ENCODE measurements around the gene IL34.

The IL34 gene

DNA sequence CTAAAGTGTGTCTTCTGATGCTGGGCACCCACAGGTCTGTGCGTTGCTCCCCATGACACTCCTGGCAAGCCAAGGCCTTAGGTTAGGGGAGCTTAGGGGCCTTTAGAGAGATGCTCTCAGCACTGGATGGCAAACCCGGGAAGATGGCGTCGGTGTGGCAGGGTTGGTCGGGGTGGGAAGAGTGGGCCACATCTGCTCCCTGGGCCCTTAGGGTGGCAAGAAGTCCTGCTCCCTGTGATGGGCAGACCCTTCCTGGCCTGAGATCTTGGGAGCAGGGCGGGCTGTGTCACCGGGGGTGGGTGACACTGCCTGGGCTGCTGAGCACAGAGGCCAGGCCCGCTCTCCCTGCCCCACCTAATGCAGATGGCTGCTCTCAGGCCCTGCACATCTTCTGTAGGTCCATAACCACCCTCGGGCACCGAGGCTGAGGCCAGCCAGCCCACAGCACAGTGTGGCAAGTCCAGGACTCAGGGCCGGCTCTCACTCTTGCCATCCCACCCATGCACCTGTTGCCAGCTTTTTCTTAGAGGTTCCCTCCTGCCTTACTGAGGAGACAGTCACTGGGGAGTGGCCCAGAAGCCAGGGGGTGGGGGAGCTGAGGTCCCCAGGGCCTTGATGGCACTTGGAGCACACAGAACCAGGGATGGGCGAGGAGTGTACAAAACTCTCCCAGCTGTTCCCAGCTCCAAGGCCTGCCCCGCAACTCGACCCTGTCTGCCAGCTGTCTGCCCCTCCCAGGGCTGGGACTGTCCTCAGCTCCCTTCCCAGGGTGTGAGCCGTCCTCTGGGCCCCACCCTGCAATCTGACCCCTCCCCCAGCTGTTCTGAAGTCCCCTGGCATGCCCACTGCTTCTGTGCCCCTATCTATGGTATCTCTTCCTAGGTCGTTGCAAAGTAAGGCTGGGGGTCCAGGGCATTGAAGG, 43.9 kb downstream of the IL34 start:
- no peak for DNase-seq

DNA sequence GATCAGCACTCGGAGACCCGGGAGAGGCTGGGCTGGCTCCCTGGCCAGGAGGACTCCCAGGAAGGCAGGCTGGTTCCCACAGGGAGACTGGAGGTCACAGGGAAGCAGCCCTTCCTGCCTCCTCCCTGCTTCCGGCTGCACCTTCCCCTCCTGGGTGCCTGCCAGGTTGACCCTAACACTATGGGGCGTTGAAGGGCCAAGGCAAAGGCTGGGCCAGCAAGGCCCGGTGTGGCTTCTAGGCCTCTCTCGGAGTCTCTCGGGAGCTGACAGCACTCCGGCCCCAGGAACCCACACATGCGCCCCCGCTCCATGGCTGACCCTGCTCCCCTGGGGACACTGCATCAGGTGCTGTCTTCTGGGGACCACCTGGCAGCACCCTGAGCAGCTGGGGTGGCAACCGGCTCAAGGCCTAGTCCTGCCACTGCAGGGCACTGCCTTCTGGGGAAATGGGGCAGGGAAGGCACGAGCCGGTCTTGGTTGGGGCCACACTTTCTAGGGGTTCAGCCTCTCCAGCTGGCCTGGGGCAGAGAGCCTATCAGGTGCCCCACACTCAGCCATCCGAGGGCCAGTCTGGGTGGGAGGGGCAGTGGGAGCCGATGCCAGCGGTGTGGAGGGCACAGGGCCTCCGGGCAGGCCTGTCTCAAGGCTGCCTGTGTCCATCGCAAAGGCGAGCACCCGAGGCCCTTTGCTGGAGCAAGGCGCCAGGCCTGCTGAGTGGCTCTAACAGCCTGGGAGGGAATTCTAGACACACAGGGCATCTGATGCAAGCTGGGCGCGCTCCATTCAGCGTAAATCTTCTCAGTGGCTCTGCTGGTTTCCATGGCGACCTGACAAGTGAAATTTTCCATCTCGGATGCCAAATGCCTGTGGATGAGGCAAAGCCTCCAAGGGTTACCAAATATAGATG, 45.1 kb downstream of the IL34 start:
- DNase-seq: no peak

DNA sequence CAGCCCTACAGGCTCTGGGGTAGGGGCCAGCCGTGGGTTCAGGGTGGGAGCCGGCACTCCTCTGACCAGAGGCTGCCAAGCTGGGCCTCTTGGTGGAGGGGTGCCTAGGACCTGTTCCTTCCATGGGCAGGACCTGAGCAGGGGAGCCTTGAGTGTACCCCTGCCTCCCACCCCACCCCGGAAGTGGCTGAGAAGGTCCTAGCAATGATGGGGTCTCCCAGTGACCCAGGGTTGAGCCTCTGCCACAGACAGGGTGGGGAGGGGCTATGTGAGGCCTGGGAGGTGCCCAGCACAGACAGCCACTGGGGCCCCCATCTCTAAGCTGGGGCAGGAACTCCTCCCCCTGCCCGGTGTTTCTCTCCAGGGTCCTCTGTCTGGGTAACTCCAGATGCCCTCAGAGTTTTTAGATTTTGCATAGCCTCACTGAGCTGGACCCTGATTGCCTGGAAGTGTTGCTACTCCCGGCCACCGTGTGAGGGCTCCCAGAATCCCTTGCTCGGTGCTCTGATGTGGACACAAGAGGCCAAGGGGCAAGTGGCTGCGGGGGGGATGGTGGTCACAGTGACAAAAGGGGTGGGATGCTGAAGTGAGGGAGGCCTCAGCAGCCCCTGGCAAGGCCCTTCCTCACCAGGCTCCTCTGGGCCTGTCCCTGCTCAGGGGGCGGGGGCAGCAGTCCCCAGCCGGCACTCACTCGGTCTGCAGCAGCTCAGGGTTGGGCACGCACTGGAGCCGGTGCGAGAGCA, 45.9 kb downstream of the IL34 start:
- DNase-seq: no peak

DNA sequence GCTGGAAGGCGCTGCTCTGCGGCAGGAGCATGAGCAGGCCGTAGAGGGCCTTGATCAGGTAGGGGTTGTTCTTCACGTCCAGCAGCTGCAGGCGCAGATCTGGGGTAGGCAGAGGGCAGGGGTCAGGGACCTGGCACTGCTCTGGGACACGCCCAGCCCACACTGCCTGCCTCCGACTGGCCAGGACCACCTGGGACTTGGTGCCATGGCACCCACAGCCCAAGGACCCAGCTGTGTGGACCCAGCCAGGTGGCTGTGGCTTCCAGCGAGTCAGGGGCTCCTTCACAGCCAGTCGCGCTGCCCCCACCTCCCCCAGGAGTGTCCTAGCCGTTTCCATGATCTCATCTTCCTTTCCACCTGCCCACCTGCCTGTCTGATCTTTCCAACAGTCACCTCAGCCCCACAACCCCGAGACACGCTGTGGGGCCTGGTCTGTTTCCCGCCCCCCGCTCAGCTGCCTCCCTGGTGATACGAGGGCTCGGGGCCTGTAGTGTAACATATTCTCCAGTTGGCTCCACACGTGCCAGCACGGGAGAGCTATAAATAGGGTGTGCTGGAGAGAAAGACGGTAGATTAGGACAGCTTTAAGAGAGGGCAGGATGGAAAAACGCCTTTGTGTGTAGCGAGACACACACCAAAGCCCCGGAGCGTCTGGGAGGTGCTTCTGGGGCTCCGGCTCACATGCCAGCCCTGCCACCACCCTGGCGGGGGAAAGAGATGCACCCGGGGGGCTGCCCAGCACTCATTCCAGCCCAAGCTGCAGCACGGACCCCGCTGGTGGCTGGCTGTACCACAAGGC, 46.7 kb downstream of the IL34 start:
- no peak for DNase-seq

DNA sequence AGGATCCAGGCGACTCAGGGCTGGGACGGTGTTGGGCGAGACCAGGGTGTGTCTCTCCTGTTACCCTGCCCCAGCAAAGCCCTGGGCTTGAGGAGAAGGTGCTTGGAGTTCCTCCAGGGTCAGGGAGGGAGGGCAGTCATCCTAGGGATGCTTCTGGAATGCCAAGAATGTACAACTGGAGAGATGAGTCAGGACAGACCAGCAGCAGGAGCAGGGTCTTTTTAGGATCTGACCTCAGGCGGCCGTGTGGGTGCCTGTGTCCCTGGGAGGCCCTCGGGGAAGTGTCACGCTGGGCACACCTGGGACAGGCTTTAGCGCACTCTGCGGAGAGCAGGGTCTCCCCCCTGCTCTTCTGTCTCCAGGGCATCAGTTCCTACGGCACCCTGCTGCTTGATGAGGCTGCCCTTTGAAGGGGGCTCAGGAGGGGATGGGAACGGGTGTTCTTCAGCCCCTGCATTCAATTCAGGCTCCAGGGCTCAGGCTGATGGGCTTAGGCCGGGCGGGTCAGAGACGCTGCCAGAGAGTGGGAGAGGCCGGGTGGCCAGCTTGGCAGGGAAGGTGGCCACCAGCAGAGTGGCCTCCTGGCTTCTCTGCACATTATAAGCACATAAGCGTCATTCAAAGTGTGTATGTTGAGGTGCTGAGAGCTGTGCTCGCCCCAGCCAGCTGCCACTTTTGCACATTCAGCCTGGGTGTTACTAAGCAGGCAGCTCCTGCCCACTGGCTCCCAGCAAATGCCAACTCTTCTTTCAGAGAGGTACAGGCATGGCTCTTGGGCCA, 47.9 kb downstream of the IL34 start:
- no peak for DNase-seq

DNA sequence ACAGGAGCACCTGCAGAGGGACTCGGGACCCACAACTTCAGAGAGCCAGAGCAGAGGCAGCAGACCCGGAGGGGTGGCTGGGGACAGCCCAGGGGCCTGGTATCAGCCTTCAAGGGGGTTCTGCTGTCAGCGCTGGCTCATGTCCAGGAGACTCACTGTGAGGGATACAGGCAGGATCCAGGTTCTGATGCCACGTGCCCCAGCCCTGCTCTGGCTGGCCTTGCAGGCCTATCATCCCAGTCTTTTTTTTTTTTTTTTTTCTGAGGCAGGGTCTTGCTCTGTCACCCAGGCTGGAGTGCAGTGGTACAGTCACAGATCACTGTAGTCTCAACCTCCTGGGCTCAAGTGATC, 48.5 kb downstream of the IL34 start:
- no peak for DNase-seq

DNA sequence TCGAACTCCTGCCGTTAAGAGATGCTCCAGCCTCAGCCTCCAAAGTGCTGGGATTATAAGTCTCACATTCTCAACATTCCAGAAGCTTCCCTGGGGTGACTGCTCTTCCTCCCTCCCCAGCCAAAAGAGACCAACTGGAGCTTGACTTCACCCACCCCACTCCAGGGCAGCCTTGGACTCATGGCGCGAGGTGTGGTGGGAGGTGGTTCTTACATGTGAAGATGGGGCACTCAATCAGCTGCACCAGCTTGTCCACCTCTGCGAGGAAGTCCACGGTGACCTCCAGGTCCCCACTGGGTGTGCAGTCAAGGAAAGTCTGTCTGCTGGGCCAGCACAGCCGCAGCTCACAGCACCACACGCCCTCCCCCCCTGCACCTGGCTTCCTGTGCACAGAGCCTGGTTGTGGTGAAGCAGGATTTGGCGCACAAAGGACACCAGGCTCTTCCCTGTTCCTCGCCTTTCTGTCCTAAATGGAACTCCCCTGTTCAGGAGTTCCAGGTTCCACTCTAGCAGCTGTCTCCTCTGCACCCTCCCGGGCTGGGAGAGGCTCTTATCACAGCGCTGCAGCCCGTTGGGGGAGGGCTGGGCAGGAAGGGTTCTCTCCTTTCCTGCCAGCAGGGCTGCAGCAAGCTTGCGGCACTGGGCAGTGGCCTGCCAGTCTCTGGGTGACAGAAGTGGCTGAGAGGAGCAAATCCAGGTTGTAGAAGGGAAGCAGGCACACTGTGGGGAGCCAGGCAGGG, 49.1 kb downstream of the IL34 start:
- no peak for DNase-seq

DNA sequence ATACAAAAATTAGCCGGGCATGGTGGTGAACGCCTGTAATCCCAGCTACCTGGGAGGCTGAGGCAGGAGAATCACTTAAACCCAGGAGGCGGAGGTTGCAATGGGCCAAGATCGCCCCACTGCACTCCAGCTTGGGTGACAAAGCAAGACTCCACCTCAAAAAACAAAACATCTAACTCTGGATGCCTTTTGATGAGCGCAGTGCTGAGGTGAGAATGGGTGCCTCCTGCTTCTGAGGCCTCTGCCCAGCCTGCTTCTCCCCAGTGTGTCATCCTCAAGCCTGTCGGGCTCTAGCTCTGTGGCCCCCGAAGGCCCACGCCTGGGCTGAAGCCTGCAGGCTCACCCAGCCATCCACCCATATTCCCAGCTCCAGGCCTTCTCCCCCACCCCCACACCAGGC, 50.0 kb downstream of the IL34 start:
- no peak for DNase-seq

DNA sequence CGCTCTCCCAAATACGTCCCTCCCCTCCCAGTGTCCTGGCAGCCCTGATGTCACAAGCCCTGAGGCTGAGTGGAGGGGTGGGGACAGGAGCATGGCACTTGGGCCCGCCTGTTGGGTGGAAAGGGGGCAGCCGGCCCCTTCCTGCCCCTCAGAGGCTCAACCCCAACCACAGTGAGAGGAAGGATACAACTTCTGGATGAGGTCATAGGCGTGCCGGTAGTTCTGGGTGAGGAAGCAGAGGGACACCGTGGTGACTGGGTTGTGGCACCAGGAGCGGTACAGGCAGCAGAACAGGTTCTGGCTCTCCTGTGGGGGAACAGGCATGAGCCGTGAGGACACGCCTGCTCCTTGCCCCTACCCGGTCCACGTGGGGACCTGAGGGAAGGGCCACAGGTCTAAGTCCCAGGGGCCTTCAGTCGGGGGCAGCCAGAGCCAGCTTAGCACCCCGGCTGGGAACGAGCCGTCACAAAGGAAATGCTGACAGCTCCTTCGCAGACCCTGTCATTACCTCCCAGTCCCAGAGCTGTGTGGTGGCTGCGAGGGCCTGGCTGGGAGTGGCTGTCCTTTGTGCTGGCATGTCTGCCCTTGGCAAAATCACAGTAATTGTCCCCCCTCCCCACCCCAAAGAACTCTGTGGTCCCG, 50.7 kb downstream of the IL34 start:
- no peak for DNase-seq

DNA sequence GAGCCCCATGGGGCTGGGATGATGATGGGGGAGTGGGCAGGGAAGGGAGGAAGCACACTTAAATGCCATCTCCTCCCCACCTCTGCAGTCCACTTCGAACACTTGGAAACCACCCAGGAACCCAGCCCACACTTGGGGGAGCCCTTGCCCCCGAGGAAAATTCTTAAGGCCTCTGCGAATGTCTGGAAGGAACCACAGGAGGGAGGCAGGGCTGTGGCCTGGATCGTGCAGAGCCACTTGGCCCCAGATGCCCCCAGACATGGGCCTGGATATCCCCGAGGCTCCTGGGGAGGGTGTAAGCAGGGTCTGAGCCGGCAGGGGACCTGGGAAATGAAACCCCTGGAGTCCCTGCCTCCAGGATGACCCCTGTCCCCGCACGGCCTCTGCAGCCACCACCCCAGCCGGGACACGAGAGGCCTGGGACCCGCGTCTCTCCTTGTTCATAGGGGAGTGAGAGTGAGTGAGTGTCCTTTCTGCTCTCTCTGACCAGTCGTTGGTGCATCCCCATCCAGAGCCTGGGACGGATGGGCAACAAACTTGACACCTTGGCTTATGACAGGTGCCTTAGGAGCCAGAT, 51.3 kb downstream of the IL34 start:
- DNase-seq: no peak

DNA sequence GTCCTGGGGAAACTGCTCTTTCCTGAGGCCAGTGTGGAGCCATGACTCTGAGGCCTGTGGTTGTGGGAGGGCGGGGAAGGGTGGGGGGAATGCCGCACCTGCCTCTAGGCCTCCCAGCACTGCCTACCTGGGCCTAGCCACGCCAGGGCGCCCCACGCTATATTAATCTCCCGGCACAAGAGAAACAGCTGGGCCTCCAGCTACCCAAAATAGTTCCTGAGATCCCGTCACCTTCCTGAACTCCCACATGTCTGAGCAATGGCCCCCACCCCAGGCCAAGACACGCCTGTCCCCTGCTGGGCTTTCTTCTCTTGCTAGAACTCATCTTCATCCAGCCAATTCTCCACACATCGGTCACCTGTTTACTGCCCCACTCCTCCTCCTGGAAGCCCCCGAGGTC, 52.5 kb downstream of the IL34 start:
- DNase-seq: no peak

DNA sequence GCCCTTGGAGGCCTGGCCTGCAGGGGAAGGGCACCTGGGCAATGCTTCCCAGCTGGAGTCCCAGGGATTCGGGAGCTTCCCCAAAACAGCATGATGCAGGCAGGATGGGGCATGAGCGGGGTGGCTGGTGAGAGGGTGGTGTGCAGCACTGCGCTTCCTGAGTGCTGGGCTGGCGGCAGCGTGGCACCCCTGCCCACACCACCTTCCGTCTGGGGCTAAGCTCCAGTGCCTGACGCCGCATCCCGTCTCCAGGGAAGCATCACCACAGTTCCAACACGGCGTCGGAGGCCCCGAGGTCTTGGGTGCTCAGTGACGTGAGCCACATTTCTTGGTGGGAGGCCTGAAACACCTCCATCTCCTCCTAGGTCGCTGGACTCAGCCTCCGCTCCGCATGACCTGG, 53.3 kb downstream of the IL34 start:
- no peak for DNase-seq

DNA sequence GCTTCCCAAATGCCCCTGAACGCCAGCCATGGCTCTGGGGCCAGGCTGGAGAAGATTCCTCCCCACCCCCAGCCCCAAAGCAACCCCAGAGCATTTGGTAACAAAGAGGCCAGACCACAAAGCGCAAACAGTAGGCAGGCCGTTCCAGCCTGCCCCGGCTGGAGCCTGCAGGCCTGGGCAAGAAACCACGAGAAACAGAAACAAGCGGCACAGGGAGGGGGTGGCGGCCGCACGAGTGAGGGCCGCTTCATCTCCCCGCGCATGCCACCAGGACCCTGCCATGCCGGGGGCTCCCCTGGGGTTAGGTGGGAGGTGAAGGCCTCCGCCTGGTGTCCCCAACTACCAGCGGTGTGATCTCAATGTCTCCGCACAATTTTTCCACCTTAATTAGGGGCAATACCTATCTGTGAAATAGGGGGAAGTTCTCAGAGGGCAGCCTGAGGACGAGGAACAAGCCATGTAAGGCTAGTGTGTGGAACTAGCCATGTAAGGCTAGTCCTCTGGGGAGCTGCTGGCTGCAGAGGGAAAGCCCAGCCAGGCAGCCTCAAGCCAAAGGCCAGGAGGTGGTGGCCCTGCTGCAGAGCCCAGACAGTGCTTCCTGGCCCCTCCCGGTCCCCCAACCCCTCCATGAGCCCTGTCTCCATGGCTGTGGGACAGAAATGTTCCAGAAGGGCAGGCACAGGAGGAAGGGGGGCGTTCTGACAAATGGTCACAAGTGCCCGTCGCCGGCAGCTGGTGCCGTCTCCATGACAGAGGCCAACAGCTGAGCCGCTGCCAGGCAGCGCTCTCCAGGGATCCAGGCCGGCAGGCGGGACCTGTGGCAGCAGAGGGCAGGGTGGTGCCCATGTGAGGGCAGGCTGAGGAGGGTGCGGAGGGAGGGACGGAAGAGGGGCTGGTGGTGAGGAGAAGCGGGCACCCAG, 54.0 kb downstream of the IL34 start:
- DNase-seq: no peak

DNA sequence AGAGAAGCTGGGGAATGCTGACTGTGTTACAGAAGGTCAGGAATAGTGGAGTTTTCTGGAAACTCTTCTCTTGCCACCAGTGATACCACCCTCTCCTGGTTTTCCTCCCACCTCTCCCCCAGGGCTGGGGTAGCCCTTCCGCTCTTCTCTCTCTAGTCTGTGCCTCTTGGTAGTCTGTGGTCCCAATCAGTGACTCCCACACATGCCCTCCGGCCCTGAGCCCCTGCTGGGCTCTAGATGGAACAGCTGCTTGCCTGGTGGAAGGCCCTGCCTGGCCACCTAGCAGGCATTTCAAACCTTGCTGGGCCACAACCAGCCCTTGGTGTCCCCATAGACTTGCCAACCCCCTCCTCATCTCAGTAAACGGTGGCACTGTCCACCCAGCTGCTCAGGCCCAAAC, 54.7 kb downstream of the IL34 start:
- DNase-seq: no peak

DNA sequence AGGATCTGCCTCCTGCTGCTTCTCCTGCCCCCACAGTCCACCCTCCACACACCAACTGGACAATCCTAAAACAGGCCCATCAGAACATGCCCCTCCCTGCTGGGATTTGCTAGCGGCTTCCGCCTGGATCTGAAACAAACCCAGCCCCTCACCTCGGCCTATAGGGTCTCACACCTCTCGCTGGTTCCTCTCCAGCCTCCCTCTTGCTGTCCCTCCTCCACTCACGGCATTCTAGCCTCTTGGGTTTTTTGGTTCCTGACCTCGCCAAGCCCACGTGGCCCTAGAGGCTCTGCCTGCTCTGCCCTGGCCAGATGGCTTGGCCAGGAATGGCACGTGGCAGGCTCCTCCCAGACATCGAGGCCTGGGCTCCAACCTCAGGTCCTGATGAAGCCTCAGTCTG, 55.2 kb downstream of the IL34 start:
- DNase-seq: no peak

DNA sequence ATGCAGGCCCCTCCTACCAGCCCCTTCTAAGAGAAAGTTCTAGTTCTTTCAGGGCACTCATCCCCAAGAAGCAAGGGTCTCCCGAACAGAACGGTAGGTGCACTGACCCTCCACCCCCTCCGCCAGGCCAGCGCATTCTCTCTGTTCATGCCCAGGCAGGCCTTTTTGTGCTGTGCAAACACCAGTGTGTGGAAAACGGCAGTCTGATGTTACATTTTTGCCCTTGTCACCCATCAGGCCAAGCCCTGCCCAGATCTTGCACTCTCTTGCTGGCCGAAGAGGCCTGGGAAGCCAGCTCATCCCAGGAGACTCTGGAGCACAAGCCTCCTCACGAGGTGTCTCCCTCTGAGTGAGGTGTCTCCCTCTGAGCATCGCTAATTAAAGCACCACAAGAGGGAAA, 55.6 kb downstream of the IL34 start:
- DNase-seq: no peak

DNA sequence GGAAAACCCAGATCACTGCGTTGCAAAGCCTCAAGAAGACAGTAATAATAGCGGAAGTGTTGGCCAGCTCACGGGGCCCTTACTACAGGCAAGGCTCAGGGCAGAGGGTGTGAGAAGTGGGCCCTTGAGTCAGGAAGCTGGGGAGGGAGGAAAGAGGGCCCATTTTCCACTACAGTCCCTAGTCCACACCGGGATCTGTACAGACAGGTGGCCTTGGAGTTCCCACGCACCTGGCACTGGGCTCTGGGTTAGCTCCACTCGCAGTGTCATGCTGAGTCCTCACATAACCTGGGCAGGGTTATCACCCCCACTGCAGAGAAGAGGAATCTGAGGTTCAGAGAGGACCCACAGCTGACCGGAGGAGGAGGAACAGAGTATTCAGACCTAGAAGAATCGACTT, 56.3 kb downstream of the IL34 start:
- no peak for DNase-seq

DNA sequence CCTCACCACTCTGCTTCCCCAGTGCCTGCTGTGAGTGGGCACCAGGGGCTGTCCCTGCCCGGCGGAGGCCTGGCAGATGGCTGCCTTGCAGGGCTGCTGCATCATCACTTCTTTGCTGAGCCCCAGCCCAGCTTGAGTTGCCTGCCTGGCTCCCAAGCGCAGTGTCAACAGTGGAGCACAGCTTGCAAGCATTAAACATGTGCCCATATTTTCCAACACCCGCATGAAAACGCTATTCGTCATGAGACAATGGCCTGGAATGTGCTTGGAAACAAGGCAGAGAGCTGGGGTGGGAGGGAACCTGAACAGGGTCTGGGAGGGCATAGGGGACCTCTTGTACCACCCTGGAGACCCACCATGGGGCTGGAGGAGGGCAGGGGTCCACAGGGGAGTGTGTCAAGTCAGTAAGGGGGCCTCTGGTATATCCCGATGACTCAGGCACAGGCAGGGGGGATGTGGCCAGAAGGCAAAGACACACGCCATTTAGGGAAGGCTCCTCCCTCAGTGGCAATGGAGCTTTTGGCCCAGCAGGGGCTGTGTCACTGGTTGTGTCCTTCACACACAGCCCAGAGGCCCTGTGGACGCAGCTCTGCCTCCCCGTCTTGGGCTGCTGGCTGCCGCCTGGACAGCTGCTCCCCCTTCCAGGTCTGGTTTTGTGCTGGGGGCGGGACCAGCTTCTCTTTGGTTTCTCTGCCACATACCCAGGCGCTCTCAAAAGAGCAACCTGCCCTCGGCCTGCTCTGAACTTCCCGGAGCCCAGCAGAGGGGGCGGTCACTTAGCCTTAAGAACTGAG, 56.9 kb downstream of the IL34 start:
- no peak for DNase-seq
